HG02981 (cell line): ENCODE data around the gene KIF12.
"Not testable (repeated sequence)": the region's sequence is repeated elsewhere in the genome, so short reads cannot be mapped to it uniquely, and the experiment has no call there.

Experiments
- ATAC-seq: cut with Tn5 transposase; IDR thresholded peaks from one replicate; pipeline ENCODE4 v1.9.1; 2021; ENCODE audit warnings: mild to moderate bottlenecking, moderate library complexity; ENCODE audit not compliant: unreplicated experiment

Gene KIF12

DNA sequence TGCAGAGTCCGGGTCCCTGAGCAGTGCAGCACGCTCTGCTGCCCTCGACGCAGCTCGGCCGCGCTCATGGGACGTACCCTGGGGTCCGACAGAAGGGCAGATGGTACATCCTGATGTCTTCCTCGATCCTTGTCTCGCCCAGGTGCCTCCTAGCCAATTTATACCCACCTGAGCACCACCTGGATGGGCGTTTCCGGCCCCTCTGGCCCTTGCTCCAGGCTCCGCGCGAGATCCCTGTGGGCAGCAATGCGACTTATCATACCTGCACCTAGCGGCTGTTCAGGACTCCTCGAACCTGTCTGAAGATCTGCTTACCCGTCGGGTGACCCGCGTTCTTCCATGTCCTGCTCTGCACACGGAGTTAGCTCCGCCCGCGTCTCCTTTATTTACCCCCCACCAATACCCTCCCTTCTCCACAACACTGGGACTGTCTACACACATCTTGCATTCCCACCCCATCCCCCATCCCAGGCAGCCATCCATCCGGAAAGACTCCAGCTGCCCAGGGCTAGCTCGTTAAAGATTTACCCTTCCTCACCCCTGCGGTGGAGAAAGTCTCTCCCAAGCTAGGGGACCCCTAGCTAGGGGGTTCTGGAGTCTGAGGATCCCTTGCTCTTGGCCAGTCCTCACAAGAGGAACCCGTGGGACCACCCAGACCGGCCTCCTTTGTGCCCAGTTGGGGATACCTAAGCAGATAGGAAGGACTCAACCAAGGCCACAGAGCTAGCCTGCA lies at the start of gene KIF12:
KIF12 (minus strand) TSS at position 357 of the 733 bp plus-strand sequence; CDS start at position 341, 16 bp downstream.
- no peak for ATAC-seq

- ATAC-seq = no peak
Observed at GRCh38 chr9:114146735-114147134, 47.6 kb upstream of the KIF12 start.

DNA sequence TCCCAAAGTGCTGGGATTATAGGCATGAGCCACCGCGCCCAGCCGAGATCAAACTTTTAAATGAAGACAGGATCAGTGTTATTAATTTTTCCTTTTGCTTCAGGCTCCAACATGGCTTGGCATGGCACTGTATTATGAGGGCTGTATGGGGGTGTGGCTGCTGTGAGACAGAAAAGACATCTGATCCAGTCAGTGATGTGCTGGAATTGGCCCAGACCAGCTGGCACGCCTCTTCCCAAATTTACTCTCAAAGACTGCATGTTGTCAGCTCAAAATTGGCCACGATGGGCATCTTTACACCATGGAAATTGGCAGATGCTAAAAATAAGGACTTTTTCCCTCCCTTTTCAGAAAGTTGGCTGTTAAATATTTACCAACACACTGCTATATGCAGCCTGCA lies 44.1 kb upstream of the KIF12 start:
- ATAC-seq = no peak

DNA sequence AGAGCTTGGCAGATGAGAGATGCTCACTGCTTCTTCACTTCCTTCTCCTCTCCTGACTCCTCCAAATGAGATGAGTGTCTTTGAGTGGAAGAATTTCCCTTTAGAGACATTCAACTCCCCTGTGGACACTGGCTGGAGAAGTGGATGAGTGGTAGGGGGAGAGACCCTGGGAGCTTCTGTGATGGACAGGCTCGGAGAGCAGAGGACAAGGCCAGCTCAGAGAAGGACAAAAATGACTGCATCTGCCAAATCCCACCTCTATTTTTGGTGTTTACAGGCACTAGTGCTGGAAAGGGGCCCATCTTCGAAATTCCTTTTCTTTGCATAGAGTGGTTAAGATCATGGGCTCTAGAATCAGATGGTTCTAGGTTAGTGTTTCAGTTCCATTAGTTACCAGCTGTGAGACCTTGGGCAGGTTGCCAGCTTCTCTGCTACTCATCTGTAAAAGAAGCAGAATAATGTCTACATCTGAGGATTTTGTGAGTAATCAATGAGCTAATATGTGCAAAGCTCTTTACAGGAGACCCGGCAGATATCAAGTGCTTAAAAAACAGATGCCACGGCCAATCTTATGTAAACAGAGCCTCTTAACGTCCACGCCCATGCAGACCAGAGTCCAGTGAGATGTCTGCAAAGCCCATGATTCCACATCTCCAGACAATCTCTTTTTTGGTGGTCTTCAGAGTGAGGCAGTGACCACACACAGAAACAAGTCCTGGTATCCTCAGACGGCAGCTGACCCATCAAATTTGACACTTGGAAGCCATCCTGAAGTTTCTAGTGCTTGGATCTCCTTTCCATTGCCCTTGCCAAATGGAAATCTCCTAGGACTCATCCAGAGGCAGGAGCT lies 42.7 kb upstream of the KIF12 start:
- no peak for ATAC-seq

- no peak for ATAC-seq
Observed at GRCh38 chr9:114140850-114141249, 41.8 kb upstream of the KIF12 start.

GRCh38 chr9:114140401-114140800 lies 41.3 kb upstream of the KIF12 start:
- no peak for ATAC-seq

- ATAC-seq = no peak
Observed at GRCh38 chr9:114139071-114139470, 40.0 kb upstream of the KIF12 start.

GRCh38 chr9:114138552-114138971 lies 39.5 kb upstream of the KIF12 start:
- ATAC-seq = no peak

- no peak for ATAC-seq
Observed at GRCh38 chr9:114137831-114138230, 38.7 kb upstream of the KIF12 start.

DNA sequence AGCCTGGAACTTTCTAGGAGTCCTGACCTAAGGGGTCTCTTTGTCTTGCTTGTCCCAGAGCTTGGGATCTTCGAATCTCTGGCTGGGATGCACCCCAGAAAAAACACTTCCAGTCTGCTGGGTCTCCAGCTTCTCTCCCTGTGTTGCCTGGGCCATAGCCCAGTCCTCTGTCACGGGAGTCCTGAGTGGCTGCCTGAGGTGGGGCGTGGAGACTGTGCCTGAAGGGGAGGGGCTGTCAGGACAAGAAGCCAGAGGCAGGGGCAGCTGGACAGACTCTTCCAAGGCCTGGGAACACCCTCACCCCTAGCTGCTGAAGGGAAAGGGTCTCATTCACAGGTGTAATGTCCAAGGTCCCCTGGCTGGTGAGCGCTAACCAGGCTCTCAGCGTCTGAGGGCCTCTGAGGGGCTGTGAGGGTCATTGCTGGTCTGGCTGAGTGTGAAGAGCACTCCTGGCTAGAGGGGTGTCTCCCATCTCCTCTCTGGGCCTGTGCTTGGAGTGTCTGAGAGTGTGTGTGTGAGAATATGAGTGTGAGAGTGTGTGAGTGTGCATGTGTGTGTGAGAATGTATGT lies 35.8 kb upstream of the KIF12 start:
- no peak for ATAC-seq

GRCh38 chr9:114132550-114132918 lies 33.4 kb upstream of the KIF12 start:
- no peak for ATAC-seq

GRCh38 chr9:114131808-114132549 lies 32.9 kb upstream of the KIF12 start:
- ATAC-seq = no peak

- ATAC-seq = no peak
Observed at GRCh38 chr9:114130624-114131277, 31.7 kb upstream of the KIF12 start.

- ATAC-seq = no peak
Observed at GRCh38 chr9:114130141-114130540, 31.0 kb upstream of the KIF12 start.

DNA sequence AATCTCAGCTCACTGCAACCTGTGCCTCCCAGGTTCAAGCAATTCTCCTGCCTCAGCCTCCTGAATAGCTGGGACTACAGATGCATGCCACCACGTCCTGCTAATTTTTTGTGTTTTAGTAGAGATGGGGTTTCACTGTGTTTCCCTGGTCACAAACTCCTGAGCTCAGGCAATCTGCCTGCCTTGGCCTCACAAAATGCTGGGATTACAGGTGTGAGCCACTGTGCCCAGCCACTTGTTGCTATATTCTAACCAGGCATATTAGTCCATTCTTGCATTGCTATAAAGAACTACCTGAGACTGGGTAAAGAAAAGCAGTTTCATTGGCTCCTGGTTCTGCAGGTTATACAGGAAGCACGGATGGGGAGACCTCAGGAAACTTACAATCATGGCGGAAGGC lies 29.7 kb upstream of the KIF12 start:
- not testable (repeated sequence) for ATAC-seq

DNA sequence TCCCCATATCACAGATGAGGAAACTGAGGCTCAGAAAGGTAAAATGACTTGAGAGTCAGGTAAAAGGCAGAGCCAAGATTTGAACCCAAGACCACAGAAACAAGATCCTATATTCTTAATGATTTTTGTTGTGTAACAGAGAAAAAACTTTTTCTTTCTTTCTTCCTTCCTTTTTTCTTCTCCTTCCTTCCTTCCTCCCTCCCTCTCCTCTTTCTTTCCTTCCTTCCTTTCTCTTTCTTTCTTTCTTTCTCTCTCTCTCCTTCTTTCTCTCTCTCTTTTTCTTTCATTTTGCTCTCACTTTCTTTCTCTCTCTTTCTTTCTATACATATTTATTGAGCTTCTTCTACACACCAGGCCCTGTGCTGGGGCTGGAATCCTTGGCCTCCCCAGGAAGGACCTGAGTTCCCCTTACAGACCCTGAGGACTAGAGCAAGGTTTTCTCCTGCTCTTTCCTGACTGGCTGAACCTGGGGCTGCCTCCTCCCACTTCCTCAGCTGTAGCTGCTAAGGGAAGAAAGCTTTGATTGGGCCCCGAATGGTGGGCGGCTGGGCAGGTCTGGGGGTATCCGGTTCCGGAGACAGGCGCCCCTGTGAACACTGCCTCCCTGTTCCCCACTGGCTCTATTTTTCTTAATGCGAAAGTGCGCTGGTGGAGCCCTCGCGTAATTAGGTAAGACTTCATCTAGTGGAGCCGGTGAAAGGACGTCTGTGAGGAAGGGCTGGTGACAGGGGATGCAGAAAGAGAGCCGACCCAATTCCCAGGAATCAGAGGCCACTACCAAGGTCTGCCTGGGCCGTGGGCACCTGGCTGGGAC lies 27.4 kb upstream of the KIF12 start:
- ATAC-seq = no peak

DNA sequence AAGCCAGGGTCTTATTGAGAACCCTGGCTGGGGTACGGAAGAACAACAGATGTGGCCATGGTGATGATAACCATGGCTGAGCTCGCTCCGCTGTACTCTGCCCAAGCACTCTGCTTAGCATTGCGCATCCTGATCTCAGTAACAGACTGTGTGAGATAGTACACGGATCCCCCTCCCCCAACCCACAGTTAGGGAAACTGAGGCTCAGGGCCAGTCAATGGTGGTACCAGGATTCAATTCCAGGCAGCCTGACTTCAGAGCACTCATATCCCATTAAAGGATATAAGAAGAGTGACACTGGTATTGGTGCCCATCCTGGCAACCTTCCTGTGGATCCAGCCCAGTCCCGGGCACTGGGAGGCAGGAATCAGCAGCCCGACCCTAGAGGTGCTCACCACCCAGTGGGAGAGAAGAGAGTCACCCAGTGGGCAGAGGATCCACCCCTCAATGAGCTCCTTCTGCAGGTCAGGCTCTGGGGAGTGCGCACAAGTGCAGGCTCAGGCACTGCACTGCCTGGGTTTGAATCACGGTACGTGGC lies 26.5 kb upstream of the KIF12 start:
- no peak for ATAC-seq

- ATAC-seq = no peak
Observed at GRCh38 chr9:114124666-114125475, 25.8 kb upstream of the KIF12 start.

DNA sequence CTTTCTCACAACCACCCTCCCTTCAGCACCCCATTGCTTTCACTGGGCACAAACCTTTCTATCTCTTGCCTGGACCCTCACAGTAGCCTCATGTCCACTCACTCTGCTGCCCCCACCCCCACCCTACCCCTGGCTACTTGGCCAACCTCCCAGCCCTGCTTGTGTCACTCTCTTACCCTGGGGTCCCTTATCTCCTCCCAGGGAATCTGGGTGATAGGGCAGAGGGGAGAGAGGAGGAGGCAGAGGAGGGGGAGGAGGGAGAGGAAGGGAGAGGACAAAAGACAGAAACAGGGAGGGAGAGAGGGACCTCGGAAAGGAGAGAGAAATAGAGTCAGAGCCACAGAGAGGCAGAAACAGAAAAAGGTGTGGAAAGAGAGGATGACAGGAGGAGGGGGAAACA lies 25.0 kb upstream of the KIF12 start:
- no peak for ATAC-seq
